ENCODE data around the gene ASCC3. TPM values are rescaled to one million over a fixed set of nuclear protein-coding genes. Genes with fewer than 3 reads are reported as not detected.

ASCC3 gene
- total RNA-seq, 1 experiment from 2014 or later, result 45.6 TPM

- no peak overlapping the region for H3K4me3 Mint-ChIP-seq (ENCODE audit: low read depth, unreplicated experiment)
- CTCF ChIA-PET, result no interaction called here
- no peak for TF ChIP-seq CTCF (IDR thresholded peaks at IDR 0.05; ENCODE audit: unreplicated experiment)
- DNase-seq, result no peak
- H3K27ac Mint-ChIP-seq (ENCODE audit: unreplicated experiment), result no peak overlapping the region
- no TSS peak for BruUV-seq (replicated peaks)
- peaks cover 3% of the 10 kb centered on the region for H3K9me3 Mint-ChIP-seq (ENCODE audit: low read depth, unreplicated experiment)
- no peaks in the 10 kb centered on the region for H3K36me3 Mint-ChIP-seq (ENCODE audit: insufficient read depth, unreplicated experiment)
- H3K4me1 Mint-ChIP-seq (ENCODE audit: low read depth, unreplicated experiment), result no peaks in the 10 kb centered on the region
- H3K27me3 Mint-ChIP-seq (ENCODE audit: unreplicated experiment), result no peaks in the 10 kb centered on the region
- intact Hi-C loops (cut with micrococcal nuclease; ENCODE audit: unreplicated experiment), result no loop called here
Measured at GRCh38 chr6:100706491-100706890, 174.6 kb downstream of the ASCC3 start.

GRCh38 chr6:100704961-100705360 is 176.2 kb downstream of the ASCC3 start:
- CTCF ChIA-PET, result no interaction called here
- Mint-ChIP-seq H3K27me3 (ENCODE audit: unreplicated experiment) (no peaks in the 10 kb centered on the region), H3K36me3 (ENCODE audit: insufficient read depth, unreplicated experiment) (no peaks in the 10 kb centered on the region), H3K27ac (ENCODE audit: unreplicated experiment) (no peak overlapping the region), H3K4me1 (ENCODE audit: low read depth, unreplicated experiment) (no peaks in the 10 kb centered on the region), H3K4me3 (ENCODE audit: low read depth, unreplicated experiment) (no peak overlapping the region), H3K9me3 (ENCODE audit: low read depth, unreplicated experiment) (peaks cover 7% of the 10 kb centered on the region)
- DNase-seq, result no peak
- no peak for TF ChIP-seq CTCF (IDR thresholded peaks at IDR 0.05; ENCODE audit: unreplicated experiment)
- intact Hi-C loops (cut with micrococcal nuclease; ENCODE audit: unreplicated experiment), result no loop called here
- no TSS peak for BruUV-seq (replicated peaks)

GRCh38 chr6:100701728-100702127 is 179.4 kb downstream of the ASCC3 start:
- CTCF ChIA-PET, result no interaction called here
- no peak for TF ChIP-seq CTCF (IDR thresholded peaks at IDR 0.05; ENCODE audit: unreplicated experiment)
- DNase-seq, result no peak
- Mint-ChIP-seq H3K27me3 (ENCODE audit: unreplicated experiment) (no peaks in the 10 kb centered on the region), H3K9me3 (ENCODE audit: low read depth, unreplicated experiment) (peaks cover 13% of the 10 kb centered on the region), H3K27ac (ENCODE audit: unreplicated experiment) (no peak overlapping the region), H3K4me3 (ENCODE audit: low read depth, unreplicated experiment) (no peak overlapping the region), H3K36me3 (ENCODE audit: insufficient read depth, unreplicated experiment) (no peaks in the 10 kb centered on the region), H3K4me1 (ENCODE audit: low read depth, unreplicated experiment) (no peaks in the 10 kb centered on the region)
- intact Hi-C loops (cut with micrococcal nuclease; ENCODE audit: unreplicated experiment), result no loop called here
- no TSS peak for BruUV-seq (replicated peaks)

- no peak overlapping the region for H3K4me3 Mint-ChIP-seq (ENCODE audit: low read depth, unreplicated experiment)
- peaks cover 13% of the 10 kb centered on the region for H3K9me3 Mint-ChIP-seq (ENCODE audit: low read depth, unreplicated experiment)
- BruUV-seq (replicated peaks), result no TSS peak
- no peaks in the 10 kb centered on the region for H3K27me3 Mint-ChIP-seq (ENCODE audit: unreplicated experiment)
- CTCF ChIA-PET, result no interaction called here
- H3K4me1 Mint-ChIP-seq (ENCODE audit: low read depth, unreplicated experiment), result no peaks in the 10 kb centered on the region
- H3K27ac Mint-ChIP-seq (ENCODE audit: unreplicated experiment), result no peak overlapping the region
- no peak for DNase-seq
- no peak for TF ChIP-seq CTCF (IDR thresholded peaks at IDR 0.05; ENCODE audit: unreplicated experiment)
- intact Hi-C loops (cut with micrococcal nuclease; ENCODE audit: unreplicated experiment), result no loop called here
- no peaks in the 10 kb centered on the region for H3K36me3 Mint-ChIP-seq (ENCODE audit: insufficient read depth, unreplicated experiment)
Measured at GRCh38 chr6:100700009-100700408, 181.1 kb downstream of the ASCC3 start.
